Fibroblast of lung (primary cell): ENCODE measurements around the gene LTO1. TPM values are rescaled to one million over a fixed set of nuclear protein-coding genes. Genes with fewer than 3 reads are reported as not detected.
A peak's percentile ranks its signal among the peaks of the same experiment; 100 is the strongest.

Experiments
- DNase-seq, 2 donors: peaks; one replicate each; pipeline versions ENCODE4 v3.0.0 to v3.0.0-alpha.2; 2010; ENCODE audit warnings: low read depth in 2 of 2
- H2AFZ ChIP-seq: 2 replicates; pipeline ENCODE4 v1.5.1; 2012; ENCODE audit warnings: low read length, control low read depth, inconsistent platforms
- H3K27ac ChIP-seq: 2 replicates; pipeline ENCODE4 v1.5.1; 2011; ENCODE audit warnings: low read length, control low read depth; ENCODE audit not compliant: insufficient read depth
- H3K27me3 ChIP-seq: 2 replicates; pipeline ENCODE4 v1.5.1; 2011; ENCODE audit warnings: mild to moderate bottlenecking, low read length; ENCODE audit not compliant: control insufficient read depth, insufficient read depth
- H3K36me3 ChIP-seq: 2 replicates; pipeline ENCODE4 v1.5.1; 2011; ENCODE audit warnings: low read length; ENCODE audit not compliant: control insufficient read depth, insufficient read depth
- H3K4me1 ChIP-seq: 2 replicates; pipeline ENCODE4 v1.5.1; 2011; ENCODE audit warnings: low read length; ENCODE audit not compliant: control insufficient read depth, insufficient read depth; ENCODE audit errors: extremely low read depth
- H3K4me2 ChIP-seq: 2 replicates; pipeline ENCODE4 v1.5.1; 2011; ENCODE audit warnings: low read length, control low read depth; ENCODE audit not compliant: insufficient read depth; ENCODE audit errors: extremely low read depth
- H3K4me3 ChIP-seq, 4 experiments: fragments of 200-600 bp in 1 of 4; sonication (generic) in 1 of 4; replicated peaks in 1 of 4; 2 replicates each; pipeline ENCODE4 v1.5.1; 2011 to 2016; ENCODE audit warnings: low read length in 4 of 4, low read depth in 3 of 4, mild to moderate bottlenecking in 3 of 4, control low read depth in 2 of 4, inconsistent platforms in 1 of 4, mixed read lengths in 1 of 4; ENCODE audit not compliant: insufficient read depth in 1 of 4; ENCODE audit errors: control extremely low read depth in 1 of 4
- H3K79me2 ChIP-seq: 2 replicates; pipeline ENCODE4 v1.5.1; 2012; ENCODE audit warnings: mild to moderate bottlenecking, low read length, inconsistent platforms; ENCODE audit not compliant: control insufficient read depth, insufficient read depth
- H3K9ac ChIP-seq: 2 replicates; pipeline ENCODE4 v1.5.1; 2011; ENCODE audit warnings: mild to moderate bottlenecking, low read length, control low read depth; ENCODE audit not compliant: insufficient read depth
- H3K9me3 ChIP-seq: 2 replicates; pipeline ENCODE4 v1.5.1; 2012; ENCODE audit warnings: low read depth, low read length; ENCODE audit not compliant: control insufficient read depth, insufficient read depth
- H4K20me1 ChIP-seq: 2 replicates; pipeline ENCODE4 v1.5.1; 2011; ENCODE audit warnings: low read length; ENCODE audit not compliant: control insufficient read depth, insufficient read depth; ENCODE audit errors: extremely low read depth
- CTCF ChIP-seq, 2 donors: IDR thresholded peaks in 1 of 2; conservative IDR thresholded peaks in 1 of 2; 1 replicate in 1 of 2; 2 replicates in 1 of 2; pipeline ENCODE4 v1.5.1; 2011 to 2012; ENCODE audit warnings: low read length in 2 of 2, control low read depth in 1 of 2, inconsistent platforms in 1 of 2, low read depth in 1 of 2, mild to moderate bottlenecking in 1 of 2
- EZH2 ChIP-seq: IDR thresholded peaks from 2 replicates; pipeline ENCODE4 v1.5.1; 2012; ENCODE audit warnings: low read length, control low read depth, mild to moderate bottlenecking; ENCODE audit errors: missing control alignments
- polyA plus RNA-seq, 2 donors: library from polyadenylated mRNA; depleted of rRNA in 1 of 2; stranded (reverse) in 1 of 2; unstranded in 1 of 2; fragments of >200 nt; gene quantifications; 2 replicates each; pipeline ENCODE4 v1.2.1, GENCODE V29; 2011 to 2012; ENCODE audit warnings: missing spikeins in 1 of 2
- total RNA-seq: library from RNA; depleted of rRNA; stranded (reverse); fragments of >200 nt; gene quantifications from 2 replicates; pipeline ENCODE4 v1.2.1, GENCODE V29; 2014

The LTO1 gene
- total and polyA plus RNA-seq, 2 donors (not counting 1 experiment from before 2014, with no cell fraction given): 18.1 to 25.4 TPM

- DNase-seq: peak; percentile 90 to 91
- peak overlapping the region; percentile 85 for H2AFZ ChIP-seq
- TF ChIP-seq CTCF (conservative IDR thresholded peaks at IDR 0.05 in 1 of 2, IDR thresholded peaks at IDR 0.05 in 1 of 2; ENCODE audit: low read depth in 1 of 2, low read length in 2 of 2) (no peak), EZH2 (no peak)
- H3K4me1 ChIP-seq: peaks cover 7% of the 10 kb centered on the region
- no peaks in the 10 kb centered on the region for H3K9me3 ChIP-seq
- peak overlapping the region; percentile 56 for H3K9ac ChIP-seq
- H3K36me3 ChIP-seq: no peaks in the 10 kb centered on the region
- peak overlapping the region; percentile 3 to 38 (median 32) for H3K4me3 ChIP-seq
- H3K27me3 ChIP-seq: no peaks in the 10 kb centered on the region
- H3K27ac ChIP-seq: peak overlapping the region; percentile 69
- peaks cover 13% of the 10 kb centered on the region for H3K79me2 ChIP-seq
- peak overlapping the region; percentile 62 for H3K4me2 ChIP-seq
- H4K20me1 ChIP-seq: no peaks in the 10 kb centered on the region
These were observed 38.5 kb downstream of the LTO1 start for GRCh38 chr11:69636512-69637197.

GRCh38 chr11:69635804-69636511, 39.2 kb downstream of the LTO1 start:
- TF ChIP-seq EZH2 (no peak), CTCF (conservative IDR thresholded peaks at IDR 0.05 in 1 of 2, IDR thresholded peaks at IDR 0.05 in 1 of 2; ENCODE audit: low read depth in 1 of 2, low read length in 2 of 2) (no peak)
- Histone ChIP-seq H2AFZ (peak overlapping the region; percentile 85), H3K9me3 (no peaks in the 10 kb centered on the region), H3K4me2 (peak overlapping the region; percentile 61), H3K27me3 (no peaks in the 10 kb centered on the region), H3K36me3 (no peaks in the 10 kb centered on the region), H4K20me1 (no peaks in the 10 kb centered on the region), H3K4me3 (peak overlapping the region; percentile 3 to 38 (median 32)), H3K79me2 (peaks cover 6% of the 10 kb centered on the region), H3K4me1 (peaks cover 7% of the 10 kb centered on the region), H3K9ac (no peak overlapping the region), H3K27ac (peak overlapping the region; percentile 30)
- no peak for DNase-seq

GRCh38 chr11:69635195-69635594, 40.0 kb downstream of the LTO1 start:
- Histone ChIP-seq H3K9me3 (no peaks in the 10 kb centered on the region), H3K79me2 (peaks cover 2% of the 10 kb centered on the region), H4K20me1 (no peaks in the 10 kb centered on the region), H3K27ac (no peak overlapping the region), H3K9ac (no peak overlapping the region), H3K4me1 (peaks cover 7% of the 10 kb centered on the region), H3K4me3 (no peak overlapping the region), H3K4me2 (no peak overlapping the region), H3K36me3 (no peaks in the 10 kb centered on the region), H2AFZ (no peak overlapping the region), H3K27me3 (no peaks in the 10 kb centered on the region)
- DNase-seq: no peak
- TF ChIP-seq CTCF (conservative IDR thresholded peaks at IDR 0.05 in 1 of 2, IDR thresholded peaks at IDR 0.05 in 1 of 2; ENCODE audit: low read depth in 1 of 2, low read length in 2 of 2): no peak
